Mesendoderm (in vitro differentiated cells): ENCODE data around the gene TUBD1.
"Not testable (repeated sequence)": the region's sequence is repeated elsewhere in the genome, so short reads cannot be mapped to it uniquely, and the experiment has no call there.

ENCODE experiments used
- DNase-seq: peaks from one replicate; pipeline ENCODE4 v3.0.0; 2013
- H2AK5ac ChIP-seq: 2 replicates; pipeline ENCODE4 v1.6.1; 2013; ENCODE audit warnings: low read length, inconsistent platforms
- H2BK120ac ChIP-seq: 2 replicates; pipeline ENCODE4 v1.6.1; 2013; ENCODE audit warnings: low read depth, mild to moderate bottlenecking, low read length, moderate library complexity, mixed read lengths
- H2BK15ac ChIP-seq: replicated peaks from 2 replicates; pipeline ENCODE4 v1.6.1; 2013; ENCODE audit warnings: low read depth, mild to moderate bottlenecking, moderate library complexity
- H2BK5ac ChIP-seq: 2 replicates; pipeline ENCODE4 v1.6.1; 2013; ENCODE audit warnings: low read length, inconsistent platforms
- H3K18ac ChIP-seq: 2 replicates; pipeline ENCODE4 v1.6.1; 2013; ENCODE audit warnings: mild to moderate bottlenecking, low read length, mixed read lengths
- H3K23ac ChIP-seq: one replicate; pipeline ENCODE4 v1.6.1; 2013; ENCODE audit warnings: low read length
- H3K27ac ChIP-seq: 2 replicates; pipeline ENCODE4 v1.5.1; 2013; ENCODE audit warnings: low read depth, mild to moderate bottlenecking, inconsistent platforms, low read length, moderate library complexity
- H3K27me3 ChIP-seq: 2 replicates; pipeline ENCODE4 v1.6.1; 2013; ENCODE audit warnings: low read length, control low read depth, mild to moderate bottlenecking, inconsistent platforms; ENCODE audit not compliant: insufficient read depth, poor library complexity
- H3K36me3 ChIP-seq: 2 replicates; pipeline ENCODE4 v1.6.1; 2013; ENCODE audit warnings: low read length, inconsistent platforms; ENCODE audit not compliant: control insufficient read depth, insufficient read depth
- H3K4ac ChIP-seq: one replicate; pipeline ENCODE4 v1.6.1; 2013; ENCODE audit warnings: low read depth, mild to moderate bottlenecking, low read length, moderate library complexity
- H3K4me1 ChIP-seq: 2 replicates; pipeline ENCODE4 v1.6.1; 2013; ENCODE audit warnings: low read depth, low read length, inconsistent platforms; ENCODE audit not compliant: control insufficient read depth
- H3K4me2 ChIP-seq: 2 replicates; pipeline ENCODE4 v1.6.1; 2013; ENCODE audit warnings: low read length
- H3K4me3 ChIP-seq: 2 replicates; pipeline ENCODE4 v1.5.1; 2013; ENCODE audit warnings: mild to moderate bottlenecking, low read length
- H3K56ac ChIP-seq: one replicate; pipeline ENCODE4 v1.6.1; 2013; ENCODE audit warnings: low read length
- H3K79me1 ChIP-seq: 2 replicates; pipeline ENCODE4 v1.6.1; 2013; ENCODE audit warnings: low read length, inconsistent platforms
- H3K79me2 ChIP-seq: 2 replicates; pipeline ENCODE4 v1.6.1; 2013; ENCODE audit warnings: mild to moderate bottlenecking, low read length; ENCODE audit not compliant: control insufficient read depth, insufficient read depth
- H3K9ac ChIP-seq: 2 replicates; pipeline ENCODE4 v1.6.1; 2013; ENCODE audit warnings: low read length, inconsistent platforms
- H4K5ac ChIP-seq: one replicate; pipeline ENCODE4 v1.6.1; 2013; ENCODE audit warnings: low read length
- H4K8ac ChIP-seq: one replicate; pipeline ENCODE4 v1.6.1; 2013; ENCODE audit warnings: low read depth, mild to moderate bottlenecking, control low read depth, low read length, moderate library complexity
- WGBS: extraction: QIAGEN DNeasy Blood & Tissue Kit; methylation state at CpG from one replicate; pipeline ENCODE4 v1.1.7; 2013; ENCODE audit warnings: low lambda C conversion rate, missing lambda C conversion rate; ENCODE audit not compliant: insufficient coverage; ENCODE audit errors: extremely low coverage; 5-methylcytosine and 5-hydroxymethylcytosine counted together

TUBD1 gene

DNA sequence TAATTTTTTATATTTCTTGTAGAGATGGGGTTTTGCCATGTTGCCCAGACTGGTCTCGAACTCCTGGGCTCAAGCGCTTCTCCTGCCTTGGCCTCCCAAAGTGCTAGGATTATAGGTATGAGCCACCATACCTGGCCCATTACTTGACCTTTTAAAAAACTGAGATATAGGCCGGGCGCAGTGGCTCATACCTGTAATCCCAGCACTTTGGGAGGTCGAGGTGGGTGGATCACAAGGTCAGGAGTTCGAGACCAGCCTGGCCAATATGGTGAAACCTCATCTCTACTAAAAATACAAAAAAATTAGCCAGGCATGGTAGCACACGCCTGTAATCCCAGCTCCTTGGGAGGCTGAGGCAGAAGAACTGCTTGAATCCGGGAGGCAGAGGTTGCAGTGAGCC is 19.3 kb downstream of the TUBD1 start:
- not testable (repeated sequence) for H2BK5ac ChIP-seq, H3K79me1 ChIP-seq, H3K9ac ChIP-seq, H3K18ac ChIP-seq, H3K27me3 ChIP-seq, H4K8ac ChIP-seq, H3K4me2 ChIP-seq, H3K23ac ChIP-seq, H3K4ac ChIP-seq, H3K4me1 ChIP-seq, H2AK5ac ChIP-seq, H3K79me2 ChIP-seq, H3K27ac ChIP-seq, H3K56ac ChIP-seq, H2BK120ac ChIP-seq, H3K4me3 ChIP-seq, H2BK15ac ChIP-seq, DNase-seq, H4K5ac ChIP-seq, H3K36me3 ChIP-seq
- WGBS, result no CpG with 5 or more reads among the region's 8 CpGs

DNA sequence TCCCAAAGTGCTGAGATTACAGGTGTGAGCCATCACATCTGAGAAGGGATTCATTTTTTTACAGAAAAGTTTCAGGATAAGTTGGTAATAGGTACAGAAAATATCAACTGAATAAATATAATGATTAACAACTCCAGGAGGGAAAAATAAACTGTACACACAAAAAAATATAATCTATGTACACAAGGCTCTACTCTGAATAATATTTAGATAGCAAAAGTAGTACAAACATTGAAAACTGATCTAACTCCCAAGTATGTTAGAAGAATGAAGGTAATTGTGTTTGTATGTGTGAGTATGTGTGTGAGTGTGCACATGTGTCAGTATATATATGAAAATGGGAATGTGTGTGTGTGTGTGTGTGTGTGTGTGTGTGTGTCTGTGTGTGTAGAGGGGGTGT is 20.4 kb downstream of the TUBD1 start:
- Histone ChIP-seq H4K8ac (no peak overlapping the region), H3K79me2 (no peaks in the 10 kb centered on the region), H3K27ac (no peak overlapping the region), H3K18ac (no peak overlapping the region), H3K4ac (no peak overlapping the region), H2BK5ac (no peak overlapping the region), H3K9ac (no peak overlapping the region), H2BK15ac (no peak overlapping the region), H4K5ac (no peak overlapping the region), H3K36me3 (no peaks in the 10 kb centered on the region), H3K79me1 (no peaks in the 10 kb centered on the region), H2BK120ac (no peak overlapping the region), H3K4me1 (no peaks in the 10 kb centered on the region), H3K56ac (no peak overlapping the region), H3K27me3 (no peaks in the 10 kb centered on the region), H2AK5ac (no peak overlapping the region), H3K4me3 (no peak overlapping the region), H3K4me2 (no peak overlapping the region), H3K23ac (no peak overlapping the region)
- no peak for DNase-seq

DNA sequence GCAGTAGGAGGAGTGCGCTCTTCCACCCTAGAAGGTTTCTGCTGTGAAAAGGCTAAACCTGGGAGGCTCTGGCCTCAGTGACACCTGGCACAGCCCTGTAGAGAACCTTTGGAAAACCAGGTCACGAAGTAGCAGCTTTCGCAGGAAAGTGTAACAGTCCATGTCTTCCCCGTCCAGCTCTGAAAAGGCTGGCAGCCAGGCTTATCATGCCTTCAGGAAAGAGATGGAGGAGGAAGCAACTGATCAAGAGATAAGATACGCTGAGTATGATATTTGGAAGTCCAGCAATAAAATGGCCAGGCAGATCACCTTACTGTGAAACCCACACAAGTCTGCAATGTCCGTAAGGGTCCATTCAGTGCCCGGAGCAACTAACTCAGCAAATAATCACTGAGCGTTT is 22.3 kb downstream of the TUBD1 start:
- no CpG with 5 or more reads among the region's 8 CpGs for WGBS
- Histone ChIP-seq H4K5ac (no peak overlapping the region), H3K9ac (no peak overlapping the region), H3K56ac (no peak overlapping the region), H3K23ac (no peak overlapping the region), H4K8ac (no peak overlapping the region), H3K4me2 (no peak overlapping the region), H3K27me3 (no peaks in the 10 kb centered on the region), H2AK5ac (no peak overlapping the region), H3K79me1 (no peaks in the 10 kb centered on the region), H3K4me1 (no peaks in the 10 kb centered on the region), H2BK5ac (no peak overlapping the region), H3K27ac (no peak overlapping the region), H2BK120ac (no peak overlapping the region), H3K18ac (no peak overlapping the region), H2BK15ac (no peak overlapping the region), H3K36me3 (no peaks in the 10 kb centered on the region), H3K4ac (no peak overlapping the region), H3K79me2 (no peaks in the 10 kb centered on the region), H3K4me3 (no peak overlapping the region)
- no peak for DNase-seq

DNA sequence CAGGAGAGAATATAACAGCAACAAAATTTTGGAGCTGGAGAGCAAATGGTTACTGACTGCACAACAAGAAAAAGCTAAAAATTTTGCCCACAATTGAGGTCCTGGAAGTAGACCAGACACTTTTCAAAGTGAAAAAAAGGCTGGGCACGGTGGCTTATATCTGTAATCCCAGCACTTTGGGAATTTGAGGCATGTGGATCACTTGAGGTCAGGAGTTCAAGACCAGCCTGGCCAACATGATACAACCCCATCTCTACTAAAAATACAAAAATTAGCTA is 22.9 kb downstream of the TUBD1 start:
- Histone ChIP-seq H3K79me1 (no peaks in the 10 kb centered on the region), H3K18ac (no peak overlapping the region), H3K4ac (no peak overlapping the region), H2BK5ac (no peak overlapping the region), H3K9ac (no peak overlapping the region), H3K4me1 (no peaks in the 10 kb centered on the region), H3K4me2 (no peak overlapping the region), H3K56ac (no peak overlapping the region), H3K27ac (no peak overlapping the region), H3K4me3 (no peak overlapping the region), H4K5ac (no peak overlapping the region), H4K8ac (no peak overlapping the region), H2AK5ac (no peak overlapping the region), H2BK120ac (no peak overlapping the region), H3K79me2 (no peaks in the 10 kb centered on the region), H2BK15ac (no peak overlapping the region), H3K36me3 (no peaks in the 10 kb centered on the region), H3K23ac (no peak overlapping the region), H3K27me3 (no peaks in the 10 kb centered on the region)
- no CpG with 5 or more reads among the region's 1 CpG for WGBS
- DNase-seq, result no peak

DNA sequence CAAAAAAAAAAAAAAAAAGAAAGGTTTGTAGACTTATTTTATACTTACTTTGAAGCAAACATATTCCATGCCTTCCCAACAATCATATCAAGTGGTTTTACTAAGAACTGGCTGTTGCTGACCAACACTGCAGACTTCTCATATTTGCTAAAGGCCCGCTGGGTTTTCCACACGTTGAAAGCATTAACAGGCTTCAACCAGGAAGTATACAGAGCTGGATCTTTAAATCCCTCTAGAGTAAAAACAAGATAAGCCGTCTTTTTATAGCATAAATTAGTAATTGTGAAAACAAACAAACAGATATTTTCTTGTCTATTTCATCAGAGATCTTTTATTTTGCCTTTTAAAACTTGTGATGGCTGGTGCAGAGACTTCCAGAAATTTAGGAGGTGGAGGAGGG is 29.1 kb downstream of the TUBD1 start:
- WGBS, result no CpG with 5 or more reads among the region's 3 CpGs
- no peaks in the 10 kb centered on the region for H3K79me2 ChIP-seq
- H3K4me2 ChIP-seq, result no peak overlapping the region
- H3K56ac ChIP-seq, result no peak overlapping the region
- no peak overlapping the region for H2BK5ac ChIP-seq
- H2BK120ac ChIP-seq, result no peak overlapping the region
- no peak overlapping the region for H3K18ac ChIP-seq
- H3K4me1 ChIP-seq, result no peaks in the 10 kb centered on the region
- H3K36me3 ChIP-seq, result peaks cover 2% of the 10 kb centered on the region
- H3K4me3 ChIP-seq, result no peak overlapping the region
- H4K5ac ChIP-seq, result no peak overlapping the region
- H3K4ac ChIP-seq, result no peak overlapping the region
- no peak overlapping the region for H3K23ac ChIP-seq
- no peak for DNase-seq
- no peak overlapping the region for H2BK15ac ChIP-seq
- H2AK5ac ChIP-seq, result no peak overlapping the region
- no peak overlapping the region for H3K9ac ChIP-seq
- no peak overlapping the region for H3K27ac ChIP-seq
- no peak overlapping the region for H4K8ac ChIP-seq
- no peaks in the 10 kb centered on the region for H3K79me1 ChIP-seq
- no peaks in the 10 kb centered on the region for H3K27me3 ChIP-seq

DNA sequence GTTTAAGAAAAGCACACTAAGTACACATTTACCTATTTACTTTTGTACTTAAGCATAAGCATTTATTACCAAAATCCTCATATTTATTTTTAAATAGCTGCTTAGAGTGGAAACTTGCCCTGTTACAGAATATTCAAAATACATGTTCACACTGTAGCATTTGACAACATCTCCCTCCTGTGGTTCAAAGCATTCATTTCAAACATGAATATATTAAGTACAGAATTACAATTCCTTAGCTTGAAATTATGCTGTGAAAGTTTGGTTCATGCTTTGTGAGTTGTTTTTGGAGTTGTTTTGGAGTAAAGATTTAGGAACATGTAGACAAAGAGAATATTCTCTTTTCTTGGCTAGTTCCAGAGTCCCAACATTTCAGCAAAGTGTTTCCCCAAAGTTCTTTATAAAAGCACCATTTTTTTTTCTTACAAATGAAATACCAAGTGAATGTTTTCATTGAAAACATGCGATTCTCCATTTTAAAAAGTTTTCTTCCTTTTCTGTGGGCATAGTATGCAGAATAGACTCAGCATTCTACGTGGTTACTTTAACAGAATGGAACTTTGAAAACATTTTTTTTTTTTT is 33.2 kb downstream of the TUBD1 start:
- H4K5ac ChIP-seq, result no peak overlapping the region
- no peak overlapping the region for H3K23ac ChIP-seq
- H2BK120ac ChIP-seq, result no peak overlapping the region
- H3K36me3 ChIP-seq, result peaks cover 2% of the 10 kb centered on the region
- no peak overlapping the region for H3K56ac ChIP-seq
- H3K79me2 ChIP-seq, result no peaks in the 10 kb centered on the region
- no peaks in the 10 kb centered on the region for H3K27me3 ChIP-seq
- DNase-seq, result no peak
- no peak overlapping the region for H2BK15ac ChIP-seq
- H3K27ac ChIP-seq, result no peak overlapping the region
- H3K4me3 ChIP-seq, result no peak overlapping the region
- no peak overlapping the region for H2BK5ac ChIP-seq
- H3K4me1 ChIP-seq, result peaks cover 2% of the 10 kb centered on the region
- H3K9ac ChIP-seq, result no peak overlapping the region
- H3K4ac ChIP-seq, result no peak overlapping the region
- no peak overlapping the region for H3K4me2 ChIP-seq
- H4K8ac ChIP-seq, result no peak overlapping the region
- no peaks in the 10 kb centered on the region for H3K79me1 ChIP-seq
- no peak overlapping the region for H3K18ac ChIP-seq
- H2AK5ac ChIP-seq, result no peak overlapping the region
- WGBS, result no CpG with 5 or more reads among the region's 2 CpGs
